Lung (tissue), 12 donors: ENCODE measurements around the gene SFT2D1. TPM values are rescaled to one million over a fixed set of nuclear protein-coding genes. Genes with fewer than 3 reads are reported as not detected.

Experiments used
- ATAC-seq: fragments of 200-7000 bp; cut with Tn5 transposase; one replicate; pipeline ENCODE4 v1.9.1; 2020; ENCODE audit warnings: moderate number of reproducible peaks; ENCODE audit not compliant: insufficient read depth, low FRiP score
- DNase-seq, 3 donors: peaks; one replicate each; pipeline ENCODE4 v3.0.0-alpha.2; 2013 to 2017
- H3K27ac ChIP-seq, 2 donors: one replicate each; pipeline ENCODE4 v1.5.1; 2013; ENCODE audit warnings: mild to moderate bottlenecking in 2 of 2, moderate library complexity in 2 of 2, control low read depth in 1 of 2, inconsistent platforms in 1 of 2, low read depth in 1 of 2, low read length in 1 of 2
- H3K27me3 ChIP-seq, 3 donors: one replicate each; pipeline ENCODE4 v1.5.1; 2013; ENCODE audit warnings: low read length in 2 of 3; ENCODE audit not compliant: control insufficient read depth in 3 of 3, insufficient read depth in 3 of 3
- H3K36me3 ChIP-seq, 4 donors: one replicate each; pipeline ENCODE4 v1.5.1; 2013; ENCODE audit warnings: low read length in 4 of 4, mild to moderate bottlenecking in 1 of 4, moderate library complexity in 1 of 4; ENCODE audit not compliant: control insufficient read depth in 4 of 4, insufficient read depth in 4 of 4
- H3K4me1 ChIP-seq, 5 donors: one replicate each; pipeline ENCODE4 v1.5.1; 2013; ENCODE audit warnings: low read length in 5 of 5, mild to moderate bottlenecking in 2 of 5, moderate library complexity in 1 of 5; ENCODE audit not compliant: control insufficient read depth in 5 of 5, insufficient read depth in 5 of 5
- H3K4me3 ChIP-seq: one replicate; pipeline ENCODE4 v1.5.1; 2013; ENCODE audit warnings: mild to moderate bottlenecking, control low read depth, moderate library complexity
- H3K9ac ChIP-seq, 2 donors: one replicate each; pipeline ENCODE4 v1.5.1; 2013; ENCODE audit warnings: low read length in 2 of 2, control low read depth in 1 of 2; ENCODE audit not compliant: insufficient read depth in 1 of 2
- H3K9me3 ChIP-seq, 4 donors: one replicate each; pipeline ENCODE4 v1.5.1; 2013; ENCODE audit warnings: low read length in 3 of 4, mild to moderate bottlenecking in 1 of 4, moderate library complexity in 1 of 4; ENCODE audit not compliant: control insufficient read depth in 4 of 4, insufficient read depth in 3 of 4
- CTCF ChIP-seq: IDR thresholded peaks from 2 replicates; pipeline ENCODE4 v1.5.1; 2012; ENCODE audit warnings: mild to moderate bottlenecking; ENCODE audit errors: control extremely low read depth, extremely low read depth
- WGBS, 2 donors: extraction: QIAGEN DNeasy Blood & Tissue Kit; methylation state at CpG; one replicate each; pipeline ENCODE4 v1.1.7; 2013; 5-methylcytosine and 5-hydroxymethylcytosine counted together
- polyA plus RNA-seq, 2 donors: library from polyadenylated mRNA; stranded (reverse); fragments of 200-250 nt; gene quantifications; one replicate each; pipeline ENCODE4 v1.2.1, GENCODE V29; 2013
- total RNA-seq, 2 donors: library from RNA; depleted of rRNA in 1 of 2; stranded (reverse); fragments of >200 nt in 1 of 2; gene quantifications; one replicate each; pipeline ENCODE4 v1.2.1, GENCODE V29; 2014 to 2021
- donor health status: control.
- donor health status: control.
- donor health status: Bipolar disorder and iron deficiency.
- donor health status: healthy.
- donor health status: DM: yes; HTN: yes; CAD: no.

Gene SFT2D1
- total and polyA plus RNA-seq, 4 donors = 40.8 to 81.2 (median 58.8) TPM

- no peak for TF ChIP-seq CTCF
- Histone ChIP-seq H3K9me3 (no peaks in the 10 kb centered on the region), H3K36me3 (no peaks in the 10 kb centered on the region), H3K27me3 (no peaks in the 10 kb centered on the region), H3K9ac (peak overlapping the region in 1 of 2 donors; percentile 59), H3K27ac (peak overlapping the region in 1 of 2 donors; percentile 97), H3K4me1 (peaks cover 0 to 7% (median 0%) of the 10 kb centered on the region in 5 donors), H3K4me3 (no peak overlapping the region)
- no peak for ATAC-seq
- DNase-seq = no peak
- WGBS, 2 donors = 25 to 26% methylated on average over 6 of the region's 6 CpGs
Observed at GRCh38 chr6:166381381-166381732, 39.0 kb upstream of the SFT2D1 start.

GRCh38 chr6:166379800-166380199 is 37.5 kb upstream of the SFT2D1 start:
- Histone ChIP-seq H3K4me3 (no peak overlapping the region), H3K36me3 (no peaks in the 10 kb centered on the region), H3K9ac (no peak overlapping the region), H3K27ac (no peak overlapping the region), H3K9me3 (no peaks in the 10 kb centered on the region), H3K27me3 (no peaks in the 10 kb centered on the region), H3K4me1 (peaks cover 0 to 8% (median 0%) of the 10 kb centered on the region in 5 donors)
- WGBS, 2 donors = 62 to 76% methylated on average over 4 of the region's 4 CpGs
- ATAC-seq (no peak), DNase-seq (peak in 2 of 3 donors; percentile 28 to 29)
- no peak for TF ChIP-seq CTCF

GRCh38 chr6:166379103-166379586 is 36.8 kb upstream of the SFT2D1 start:
- H3K9me3 ChIP-seq = no peaks in the 10 kb centered on the region
- no peak overlapping the region for H3K9ac ChIP-seq
- H3K36me3 ChIP-seq = no peaks in the 10 kb centered on the region
- no peak for TF ChIP-seq CTCF
- ATAC-seq (no peak), DNase-seq (no peak)
- H3K4me3 ChIP-seq = no peak overlapping the region
- no peak overlapping the region for H3K27ac ChIP-seq
- H3K27me3 ChIP-seq = no peaks in the 10 kb centered on the region
- 92 to 100% methylated on average over 1 of the region's 1 CpG for WGBS, 2 donors
- H3K4me1 ChIP-seq = peaks cover 0 to 8% (median 0%) of the 10 kb centered on the region in 5 donors

GRCh38 chr6:166377721-166378120 is 35.4 kb upstream of the SFT2D1 start:
- ATAC-seq (no peak), DNase-seq (no peak)
- Histone ChIP-seq H3K36me3 (no peaks in the 10 kb centered on the region), H3K9ac (no peak overlapping the region), H3K27me3 (no peaks in the 10 kb centered on the region), H3K27ac (no peak overlapping the region), H3K9me3 (no peaks in the 10 kb centered on the region), H3K4me1 (peaks cover 0 to 8% (median 0%) of the 10 kb centered on the region in 5 donors), H3K4me3 (no peak overlapping the region)
- WGBS, 2 donors = 47 to 71% methylated on average over 2 of the region's 2 CpGs
- TF ChIP-seq CTCF = no peak
